Thyroid gland (tissue), 4 donors: Measurements from ENCODE around the gene SYTL3.

Experiments used
- CTCF ChIP-seq, 6 experiments: fragments of 200-600 bp in 3 of 6; fragments of 450-650 bp in 3 of 6; sonication (generic) in 3 of 6; IDR thresholded peaks; one replicate each; pipeline ENCODE4 v1.5.1; 2016 to 2019; ENCODE audit warnings: antibody characterized with exemption in 6 of 6, mild to moderate bottlenecking in 2 of 6, inconsistent platforms in 1 of 6, moderate library complexity in 1 of 6
- POLR2A ChIP-seq, 2 donors: fragments of 450-650 bp; IDR thresholded peaks; one replicate each; pipeline ENCODE4 v1.6.1; 2017; ENCODE audit warnings: antibody characterized with exemption in 2 of 2, mild to moderate bottlenecking in 2 of 2, moderate library complexity in 1 of 2

- TF ChIP-seq CTCF (IDR thresholded peaks at IDR 0.05) (no peak), POLR2A (IDR thresholded peaks at IDR 0.05) (no peak)
Observed at GRCh38 chr6:158713469-158713868, 63.6 kb downstream of the SYTL3 start.
